HCT116 (cell line): ENCODE data around the gene CNOT2. TPM values are rescaled to one million over a fixed set of nuclear protein-coding genes. Genes with fewer than 3 reads are reported as not detected.

Experiments
- ATAC-seq: fragments of 200-7000 bp; cut with Tn5 transposase; 2 replicates; pipeline ENCODE4 v1.9.1; 2020; ENCODE audit warnings: mild to moderate bottlenecking, moderate library complexity
- BruUV-seq: library from RNA; stranded (reverse); fragments of 400-500 nt; replicated peaks from 2 replicates; lab custom pipeline; 2021; lab: Mats Ljungman, UMichigan
- CTCF ChIA-PET: fragments of 300-600 bp; sonication (Branson Sonifier 250); formaldehyde crosslinking; loops from one replicate; lab custom pipeline; 2021; ENCODE audit warnings: antibody characterized with exemption; lab: Charles Lee
- POLR2A ChIA-PET: fragments of 300-600, 350-600 bp; sonication (Branson Sonifier 250); formaldehyde crosslinking; loops from one replicate; lab custom pipeline; 2021; ENCODE audit warnings: antibody characterized with exemption; lab: Charles Lee
- RAD21 ChIA-PET, 2 experiments: fragments of 300-600 bp; sonication (Branson Sonifier 250); formaldehyde crosslinking; loops; one replicate each; lab custom pipeline; 2023; ENCODE audit warnings: low total read pairs in 2 of 2; ENCODE audit not compliant: uncharacterized antibody in 2 of 2, unreplicated experiment in 2 of 2, low non-redundant PET in 1 of 2; lab: Charles Lee
- DNase-seq: peaks from one replicate; pipeline ENCODE4 v3.0.0-alpha.2; 2010; ENCODE audit warnings: low read depth, low spot score
- H2AFZ ChIP-seq: fragments of 200-600 bp; shearing (Covaris generic), sonication (generic); 2 replicates; pipeline ENCODE4 v1.6.1; 2017; ENCODE audit warnings: low read depth, mixed run types, mixed read lengths, antibody characterized with exemption, low read length; ENCODE audit not compliant: poor library complexity, severe bottlenecking
- H3K27ac ChIP-seq: 2 replicates; pipeline ENCODE4 v1.5.1; 2012; ENCODE audit warnings: low read depth, low read length
- H3K27me3 ChIP-seq: fragments of 200-600 bp; sonication (generic); 2 replicates; pipeline ENCODE4 v1.6.1; 2016; ENCODE audit warnings: mixed run types, low read length, mixed read lengths; ENCODE audit not compliant: insufficient read depth
- H3K36me3 ChIP-seq, 2 experiments: fragments of 200-500 bp in 1 of 2; fragments of 200-600 bp in 1 of 2; sonication (Bioruptor generic) in 1 of 2; sonication (generic) in 1 of 2; 2 replicates each; pipeline versions ENCODE4 v1.5.1 to v1.6.1; 2014 to 2016; ENCODE audit warnings: low read length in 2 of 2, inconsistent platforms in 1 of 2, mixed read lengths in 1 of 2, mixed run types in 1 of 2; ENCODE audit not compliant: insufficient read depth in 2 of 2, control insufficient read depth in 1 of 2
- H3K4me1 ChIP-seq, 2 experiments: fragments of 200-600 bp in 1 of 2; sonication (generic) in 1 of 2; 2 replicates each; pipeline versions ENCODE4 v1.5.1 to v1.6.1; 2012 to 2017; ENCODE audit warnings: low read length in 2 of 2, inconsistent platforms in 1 of 2, mild to moderate bottlenecking in 1 of 2, mixed read lengths in 1 of 2, mixed run types in 1 of 2, moderate library complexity in 1 of 2; ENCODE audit not compliant: insufficient read depth in 2 of 2, control insufficient read depth in 1 of 2
- H3K4me2 ChIP-seq: fragments of 200-600 bp; sonication (generic); 2 replicates; pipeline ENCODE4 v1.6.1; 2017; ENCODE audit warnings: mixed run types, low read length, mixed read lengths
- H3K4me3 ChIP-seq, 2 experiments: fragments of 200-600 bp in 1 of 2; sonication (generic) in 1 of 2; replicated peaks in 1 of 2; 2 replicates each; pipeline ENCODE4 v1.5.1; 2011 to 2016; ENCODE audit warnings: low read length in 2 of 2, control low read depth in 1 of 2, low read depth in 1 of 2, mild to moderate bottlenecking in 1 of 2, mixed read lengths in 1 of 2, mixed run types in 1 of 2
- H3K79me2 ChIP-seq: fragments of 200-600 bp; sonication (generic); 2 replicates; pipeline ENCODE4 v1.6.1; 2017; ENCODE audit warnings: mild to moderate bottlenecking, mixed run types, low read length, moderate library complexity, mixed read lengths; ENCODE audit not compliant: insufficient read depth
- H3K9ac ChIP-seq: fragments of 200-600 bp; sonication (generic); 2 replicates; pipeline ENCODE4 v1.6.1; 2016; ENCODE audit warnings: low read length, mixed read lengths
- H3K9me2 ChIP-seq: fragments of 200-600 bp; sonication (generic), shearing (Covaris generic); 2 replicates; pipeline ENCODE4 v1.6.1; 2017; ENCODE audit warnings: mixed run types, mild to moderate bottlenecking, moderate library complexity; ENCODE audit not compliant: insufficient read depth
- H3K9me3 ChIP-seq, 2 experiments: fragments of 200-500 bp in 1 of 2; fragments of 200-600 bp in 1 of 2; sonication (Bioruptor generic) in 1 of 2; sonication (generic) in 1 of 2; 2 replicates each; pipeline ENCODE4 v1.6.1; 2014 to 2017; ENCODE audit warnings: low read length in 2 of 2, mixed read lengths in 2 of 2, inconsistent platforms in 1 of 2, low read depth in 1 of 2, mild to moderate bottlenecking in 1 of 2, mixed run types in 1 of 2, moderate library complexity in 1 of 2; ENCODE audit not compliant: control insufficient read depth in 1 of 2, insufficient read depth in 1 of 2
- H4K20me1 ChIP-seq: fragments of 200-600 bp; sonication (generic), shearing (Covaris generic); 2 replicates; pipeline ENCODE4 v1.6.1; 2017; ENCODE audit warnings: mixed run types, mild to moderate bottlenecking, moderate library complexity; ENCODE audit not compliant: insufficient read depth
- CBX3 ChIP-seq: IDR thresholded peaks from 2 replicates; pipeline ENCODE4 v1.6.1; 2012; ENCODE audit warnings: low read depth
- CEBPB ChIP-seq: IDR thresholded peaks from 2 replicates; pipeline ENCODE4 v1.6.1; 2012; ENCODE audit warnings: low read depth
- EGR1 ChIP-seq: IDR thresholded peaks from 2 replicates; pipeline ENCODE4 v1.6.1; 2012; ENCODE audit warnings: low read depth
- ELF1 ChIP-seq: IDR thresholded peaks from 2 replicates; pipeline ENCODE4 v1.6.1; 2012; ENCODE audit warnings: low read depth, borderline replicate concordance
- EZH2 ChIP-seq: fragments of 200-600 bp; sonication (generic); IDR thresholded peaks from 2 replicates; pipeline ENCODE4 v1.6.1; 2017; ENCODE audit warnings: antibody characterized with exemption, mixed run types
- EZH2phosphoT487 ChIP-seq: fragments of 200-600 bp; IDR thresholded peaks from 2 replicates; pipeline ENCODE4 v1.6.1; 2018; ENCODE audit warnings: antibody characterized with exemption, borderline replicate concordance
- JUND ChIP-seq: IDR thresholded peaks from 2 replicates; pipeline ENCODE4 v1.6.1; 2012
- POLR2AphosphoS5 ChIP-seq: IDR thresholded peaks from 2 replicates; pipeline ENCODE4 v1.6.1; 2011; ENCODE audit warnings: mild to moderate bottlenecking, low read depth, low read length, moderate library complexity
- REST ChIP-seq: IDR thresholded peaks from 2 replicates; pipeline ENCODE4 v1.6.1; 2012; ENCODE audit warnings: low read depth
- SIN3A ChIP-seq: IDR thresholded peaks from 2 replicates; pipeline ENCODE4 v1.6.1; 2012; ENCODE audit warnings: low read depth
- YY1 ChIP-seq: IDR thresholded peaks from 2 replicates; pipeline ENCODE4 v1.6.1; 2011; ENCODE audit warnings: low read length, low read depth, moderate library complexity, mild to moderate bottlenecking; ENCODE audit not compliant: insufficient replicate concordance; ENCODE audit errors: extremely low read depth
- ZNF274 ChIP-seq: fragments of 200-500 bp; sonication (Bioruptor generic); IDR thresholded peaks from 2 replicates; pipeline ENCODE4 v1.6.1; 2014; ENCODE audit warnings: mild to moderate bottlenecking, low read depth, low read length, inconsistent platforms
- intact Hi-C: fragments of 100-400 bp; cut with micrococcal nuclease; formaldehyde crosslinking; loops from 2 replicates; pipeline ENCODE4 v1.10.0; 2022
- total RNA-seq: library from RNA; stranded (reverse); gene quantifications from one replicate; pipeline ENCODE4 v1.2.1, GENCODE V29; 2021; ENCODE audit not compliant: unreplicated experiment

Gene CNOT2
- total RNA-seq, 1 experiment from 2014 or later: 58.7 TPM

GRCh38 chr12:70398862-70399261 lies 155.6 kb downstream of the CNOT2 start:
- Histone ChIP-seq H3K27me3 (no peaks in the 10 kb centered on the region), H3K9me2 (no peaks in the 10 kb centered on the region), H3K36me3 (no peaks in the 10 kb centered on the region), H4K20me1 (no peaks in the 10 kb centered on the region), H3K4me1 (peaks cover 0 to 5% of the 10 kb centered on the region in 2 experiments; a peak in 2 of 4 replicates), H2AFZ (no peak overlapping the region), H3K4me2 (no peak overlapping the region), H3K79me2 (no peaks in the 10 kb centered on the region), H3K27ac (no peak overlapping the region), H3K4me3 (no peak overlapping the region), H3K9me3 (no peaks in the 10 kb centered on the region), H3K9ac (no peak overlapping the region)
- intact Hi-C loops: no loop called here
- ChIA-PET CTCF (no interaction called here), POLR2A (no interaction called here), RAD21 (interaction anchor here in 1 of 2 experiments (0.6 kb wide), 1 partner anchor 107 kb away, joined by 10 read pairs; no protein-coding TSS in a partner anchor)
- ATAC-seq (no peak), DNase-seq (no peak)
- TF ChIP-seq EZH2phosphoT487: no peak
- no peak for TF ChIP-seq CEBPB
- TF ChIP-seq EGR1: no peak
- TF ChIP-seq REST: no peak
- TF ChIP-seq JUND: no peak
- no peak for TF ChIP-seq YY1
- no TSS peak for BruUV-seq

GRCh38 chr12:70399311-70399710 lies 156.1 kb downstream of the CNOT2 start:
- Histone ChIP-seq H3K27me3 (no peaks in the 10 kb centered on the region), H2AFZ (no peak overlapping the region), H3K9me2 (no peaks in the 10 kb centered on the region), H4K20me1 (no peaks in the 10 kb centered on the region), H3K9me3 (no peaks in the 10 kb centered on the region), H3K4me2 (no peak overlapping the region), H3K27ac (no peak overlapping the region), H3K4me1 (peaks cover 0 to under 1% of the 10 kb centered on the region in 2 experiments; a peak in 1 of 4 replicates), H3K4me3 (no peak overlapping the region), H3K9ac (no peak overlapping the region), H3K79me2 (no peaks in the 10 kb centered on the region), H3K36me3 (no peaks in the 10 kb centered on the region)
- no TSS peak for BruUV-seq
- RAD21 ChIA-PET: interaction anchor here in 1 of 2 experiments (0.6 kb wide), 1 partner anchor 107 kb away, joined by 10 read pairs; no protein-coding TSS in a partner anchor
- DNase-seq (no peak), ATAC-seq (no peak)
- intact Hi-C loops: no loop called here
- POLR2A ChIA-PET: no interaction called here
- no peak for TF ChIP-seq CBX3
- TF ChIP-seq EGR1: no peak
- TF ChIP-seq ZNF274: no peak
- TF ChIP-seq EZH2: no peak
- TF ChIP-seq REST: no peak
- TF ChIP-seq POLR2AphosphoS5: no peak
- no peak for TF ChIP-seq SIN3A
- TF ChIP-seq ELF1: no peak
- TF ChIP-seq EZH2phosphoT487: no peak
- CTCF ChIA-PET: no interaction called here
